Stomach (tissue), 9 donors: Measurements from ENCODE around the gene AQP10. TPM values are rescaled to one million over a fixed set of nuclear protein-coding genes. Genes with fewer than 3 reads are reported as not detected.
A peak's percentile ranks its signal among the peaks of the same experiment; 100 is the strongest.

Source experiments
- DNase-seq, 2 donors: peaks; one replicate each; pipeline versions ENCODE4 v3.0.0 to v3.0.0-alpha.2; 2013 to 2019
- H3K27ac ChIP-seq, 5 donors: fragments of 200-600 bp in 4 of 5; sonication (generic) in 4 of 5; one replicate each; pipeline ENCODE4 v1.5.1; 2013 to 2019; ENCODE audit warnings: mild to moderate bottlenecking in 1 of 5, moderate library complexity in 1 of 5
- H3K27me3 ChIP-seq, 3 donors: fragments of 200-600 bp; sonication (generic); one replicate each; pipeline ENCODE4 v1.5.1; 2017 to 2019; ENCODE audit warnings: mixed run types in 1 of 3
- H3K36me3 ChIP-seq, 4 donors: fragments of 200-600 bp; sonication (generic); 1 replicate in 3 of 4; 2 replicates in 1 of 4; pipeline ENCODE4 v1.5.1; 2016 to 2019
- H3K4me1 ChIP-seq, 4 donors: fragments of 200-600 bp; sonication (generic); one replicate each; pipeline ENCODE4 v1.5.1; 2016 to 2019
- H3K4me3 ChIP-seq, 4 donors: fragments of 200-600 bp; sonication (generic) in 3 of 4; one replicate each; pipeline ENCODE4 v1.5.1; 2016 to 2019; ENCODE audit warnings: mild to moderate bottlenecking in 1 of 4
- H3K9me3 ChIP-seq, 4 donors: fragments of 200-600 bp; sonication (generic); one replicate each; pipeline ENCODE4 v1.5.1; 2016 to 2019
- CTCF ChIP-seq, 7 experiments: fragments of 450-650 bp in 4 of 7; fragments of 200-600 bp in 3 of 7; sonication (generic) in 3 of 7; IDR thresholded peaks; one replicate each; pipeline ENCODE4 v1.5.1; 2016 to 2019; ENCODE audit warnings: antibody characterized with exemption in 7 of 7, control low read depth in 2 of 7, mild to moderate bottlenecking in 1 of 7
- EP300 ChIP-seq: sonication (generic); formaldehyde crosslinking; IDR thresholded peaks from one replicate; pipeline ENCODE4 v1.6.1; 2017; ENCODE audit warnings: antibody characterized with exemption
- POLR2A ChIP-seq, 4 donors: fragments of 450-650 bp; IDR thresholded peaks; one replicate each; pipeline ENCODE4 v1.6.1; 2016; ENCODE audit warnings: antibody characterized with exemption in 4 of 4, control low read depth in 2 of 4, mild to moderate bottlenecking in 1 of 4, moderate library complexity in 1 of 4
- POLR2AphosphoS5 ChIP-seq, 3 donors: sonication (generic); formaldehyde crosslinking; IDR thresholded peaks; one replicate each; pipeline ENCODE4 v1.6.1; 2016; ENCODE audit warnings: antibody characterized with exemption in 3 of 3
- WGBS, 5 donors: extraction: QIAGEN DNeasy Blood & Tissue Kit in 3 of 5; methylation state at CpG; one replicate each; pipeline versions ENCODE4 v1.1.5 to v1.1.7; 2013 to 2018; 5-methylcytosine and 5-hydroxymethylcytosine counted together
- intact Hi-C: fragments of 100-400 bp; cut with DNase I; formaldehyde crosslinking; loops from one replicate; pipeline ENCODE4 v1.15.1; 2023; ENCODE audit warnings: low total_unique reads
- polyA plus RNA-seq, 3 donors: library from polyadenylated mRNA; stranded (reverse); fragments of 200-250 nt; gene quantifications; one replicate each; pipeline ENCODE4 v1.2.3, GENCODE V29; 2013
- total RNA-seq, 5 donors: library from RNA; depleted of rRNA; stranded (reverse); fragments of >200 nt; gene quantifications; one replicate each; pipeline versions ENCODE4 v1.1.0 to v1.2.3, GENCODE V29; 2014 to 2016
- donor health status: healthy with polysubstance abuse.
- donor health status: Bipolar disorder and iron deficiency.
- donor health status: healthy.

AQP10 gene
- total and polyA plus RNA-seq, 8 donors = not detected

GRCh38 chr1:154329152-154329521 lies 8.2 kb downstream of the AQP10 start:
- WGBS, 5 donors = 56 to 65% (median 63%) methylated on average over 6 of the region's 6 CpGs
- peaks cover 44 to 81% (median 61%) of the 10 kb centered on the region in 4 donors for H3K4me1 ChIP-seq
- H3K27me3 ChIP-seq = peaks cover 0 to 31% (median 13%) of the 10 kb centered on the region in 3 donors
- TF ChIP-seq CTCF (IDR thresholded peaks at IDR 0.05) (peak in 1 of 7 experiments; percentile 13), EP300 (no peak)
- intact Hi-C loops = no loop called here
- H3K9me3 ChIP-seq = no peaks in the 10 kb centered on the region
- DNase-seq = no peak
- peaks cover 17 to 45% (median 36%) of the 10 kb centered on the region in 4 donors for H3K36me3 ChIP-seq
- peak overlapping the region; percentile 50 to 98 (median 90) for H3K27ac ChIP-seq
- H3K4me3 ChIP-seq = peak overlapping the region; percentile 52 to 55 (median 54)

GRCh38 chr1:154329551-154330131 lies 8.7 kb downstream of the AQP10 start:
- intact Hi-C loops = loop anchor here (10.0 kb wide), 1 partner anchor 55 kb away; the partner anchor contains the start of gene HAX1
- Histone ChIP-seq H3K4me3 (peak overlapping the region in 2 of 4 donors; percentile 55), H3K27me3 (peaks cover 0 to 31% (median 13%) of the 10 kb centered on the region in 3 donors), H3K27ac (peak overlapping the region in 4 of 5 donors; percentile 89 to 98 (median 90)), H3K36me3 (peaks cover 17 to 49% (median 40%) of the 10 kb centered on the region in 4 donors), H3K4me1 (peaks cover 47 to 81% (median 62%) of the 10 kb centered on the region in 4 donors), H3K9me3 (no peaks in the 10 kb centered on the region)
- TF ChIP-seq POLR2AphosphoS5 (IDR thresholded peaks at IDR 0.05) (no peak), CTCF (IDR thresholded peaks at IDR 0.05) (no peak), EP300 (no peak), POLR2A (IDR thresholded peaks at IDR 0.05) (no peak)
- 50 to 83% (median 82%) methylated on average over 7 of the region's 7 CpGs for WGBS, 5 donors
- no peak for DNase-seq

GRCh38 chr1:154330669-154331068 lies 9.8 kb downstream of the AQP10 start:
- DNase-seq = no peak
- Histone ChIP-seq H3K4me3 (no peak overlapping the region), H3K36me3 (peaks cover 17 to 49% (median 42%) of the 10 kb centered on the region in 4 donors), H3K9me3 (no peaks in the 10 kb centered on the region), H3K27me3 (peaks cover 0 to 21% (median 6%) of the 10 kb centered on the region in 3 donors), H3K4me1 (peaks cover 42 to 81% (median 59%) of the 10 kb centered on the region in 4 donors), H3K27ac (peak overlapping the region in 2 of 5 donors; percentile 89 to 98)
- intact Hi-C loops = loop anchor here (10.0 kb wide), 1 partner anchor 56 kb away; the partner anchor contains the start of gene HAX1
- TF ChIP-seq CTCF (IDR thresholded peaks at IDR 0.05) = no peak
- TF ChIP-seq EP300 = no peak
- TF ChIP-seq POLR2A (IDR thresholded peaks at IDR 0.05) = no peak
- no peak for TF ChIP-seq POLR2AphosphoS5 (IDR thresholded peaks at IDR 0.05)

- H3K36me3 ChIP-seq = peaks cover 30 to 73% (median 66%) of the 10 kb centered on the region in 4 donors
- no peaks in the 10 kb centered on the region for H3K9me3 ChIP-seq
- TF ChIP-seq POLR2AphosphoS5 (IDR thresholded peaks at IDR 0.05) (no peak), POLR2A (IDR thresholded peaks at IDR 0.05) (no peak), CTCF (IDR thresholded peaks at IDR 0.05) (no peak), EP300 (no peak)
- intact Hi-C loops = loop anchor here (10.0 kb wide), 1 partner anchor 60 kb away; the partner anchor contains the start of gene HAX1
- peak overlapping the region; percentile 23 to 83 (median 77) for H3K27ac ChIP-seq
- no peaks in the 10 kb centered on the region for H3K27me3 ChIP-seq
- 56 to 72% (median 57%) methylated on average over 13 of the region's 13 CpGs for WGBS, 5 donors
- H3K4me3 ChIP-seq = peak overlapping the region in 1 of 4 donors; percentile 9
- no peak for DNase-seq
- H3K4me1 ChIP-seq = peaks cover 12 to 65% (median 26%) of the 10 kb centered on the region in 4 donors
These were observed 13.5 kb downstream of the AQP10 start for GRCh38 chr1:154334079-154335024.
